HUDEP-2 (cell line): Measurements from ENCODE around the gene NEXN.

ENCODE experiments used
- DNase-seq, 76 experiments: peaks; one replicate each; lab custom pipeline; 2025; ENCODE audit not compliant: unreplicated experiment in 76 of 76; lab: John Stamatoyannopoulos, UW

Gene NEXN

DNA sequence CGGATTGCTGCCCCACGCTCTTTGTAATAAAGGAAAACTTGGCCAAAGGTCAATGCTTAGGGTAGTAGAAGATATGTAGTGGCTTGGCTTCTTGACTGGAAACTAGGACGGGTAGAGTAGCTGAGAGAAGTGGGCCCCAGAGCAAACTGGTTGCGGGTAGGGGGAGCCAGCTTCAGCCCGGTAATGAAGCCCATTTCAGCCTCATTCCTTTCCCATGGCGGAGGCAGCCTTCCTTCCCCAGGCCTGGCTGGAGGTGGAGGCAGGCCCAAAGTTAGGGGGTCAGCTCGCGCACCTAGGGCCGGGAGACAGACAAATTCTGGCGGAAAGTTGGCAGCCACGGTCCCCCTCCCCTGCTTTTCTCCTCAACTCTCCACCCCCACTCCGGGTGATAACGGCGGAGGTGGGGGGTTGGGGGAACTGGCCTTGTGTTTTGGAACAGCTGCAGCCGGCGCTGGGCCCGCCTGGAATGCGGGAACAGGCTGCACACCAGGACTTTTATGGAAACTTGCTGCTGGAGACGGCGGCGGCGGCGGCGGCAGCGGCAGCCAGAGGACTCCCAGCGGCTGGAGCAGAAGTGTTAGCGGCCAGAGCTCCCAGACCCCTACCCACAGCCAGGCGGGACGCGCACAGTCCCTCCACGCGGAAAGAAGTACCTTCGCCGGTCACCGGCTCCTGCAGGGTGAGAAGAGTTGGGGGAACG lies at the start of gene NEXN:
Gene NEXN (plus strand): TSS at position 544 of the 700 bp plus-strand sequence. CDS start 27,483 bp downstream, outside the sequence.
- DNase-seq = peak in 2 of 76 experiments; percentile 6 to 8

DNA sequence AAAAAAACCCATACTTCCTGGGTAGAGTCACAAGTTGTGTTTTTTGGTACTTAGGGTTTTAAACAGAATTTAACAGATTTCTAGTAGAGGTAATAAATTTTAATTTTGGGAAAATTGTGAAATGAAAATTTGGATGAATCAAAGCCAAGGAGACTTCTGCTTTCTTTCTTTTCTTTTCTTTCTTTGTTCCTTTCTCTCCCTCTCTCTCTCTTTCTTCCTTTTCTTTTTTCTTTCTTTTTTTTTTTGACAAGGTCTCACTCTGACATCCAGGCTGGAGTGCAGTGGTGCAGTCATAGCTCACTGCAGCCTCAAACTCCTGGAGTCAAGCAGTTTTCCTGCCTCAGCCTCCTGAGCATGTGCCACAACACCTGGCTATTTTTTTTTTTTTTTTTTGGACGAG lies 46.9 kb upstream of the NEXN start:
- DNase-seq = no peak

DNA sequence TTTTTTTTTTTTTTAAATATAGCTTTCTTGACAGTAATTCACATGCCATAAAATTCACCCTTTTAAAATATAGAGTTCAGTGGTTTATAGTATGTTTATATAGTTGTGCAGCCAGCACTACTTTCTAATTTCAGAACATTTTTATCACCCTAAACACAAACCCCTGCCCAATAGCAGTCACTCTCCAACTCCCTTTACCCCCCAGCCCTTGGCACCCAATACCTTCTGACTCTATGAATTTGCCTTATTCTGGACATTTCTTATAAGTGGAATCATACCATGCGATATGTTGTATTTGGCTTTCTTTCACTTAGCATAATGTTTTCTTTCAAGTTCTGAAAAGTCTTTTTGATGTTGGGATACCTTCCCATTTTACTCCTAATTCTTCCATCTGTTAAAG lies 42.5 kb upstream of the NEXN start:
- DNase-seq = no peak

DNA sequence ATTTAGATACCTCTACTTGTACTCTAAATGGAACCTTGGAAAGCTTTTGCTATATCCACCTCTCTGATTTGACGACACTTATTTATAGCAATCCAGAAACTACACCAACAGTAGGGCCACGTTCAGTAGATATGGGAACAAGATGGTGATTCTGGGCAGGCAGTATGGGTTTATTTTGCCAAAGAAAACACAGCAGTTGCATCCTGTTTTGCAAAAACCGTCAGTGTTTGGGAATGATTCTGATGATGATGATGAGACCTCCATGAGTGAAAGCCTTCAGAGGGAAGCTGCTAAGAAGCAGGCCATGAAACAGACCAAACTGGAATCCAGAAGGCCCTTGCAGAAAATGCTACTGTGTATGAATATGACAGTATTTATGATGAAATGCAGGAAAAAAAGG lies 41.5 kb upstream of the NEXN start:
- DNase-seq = no peak

DNA sequence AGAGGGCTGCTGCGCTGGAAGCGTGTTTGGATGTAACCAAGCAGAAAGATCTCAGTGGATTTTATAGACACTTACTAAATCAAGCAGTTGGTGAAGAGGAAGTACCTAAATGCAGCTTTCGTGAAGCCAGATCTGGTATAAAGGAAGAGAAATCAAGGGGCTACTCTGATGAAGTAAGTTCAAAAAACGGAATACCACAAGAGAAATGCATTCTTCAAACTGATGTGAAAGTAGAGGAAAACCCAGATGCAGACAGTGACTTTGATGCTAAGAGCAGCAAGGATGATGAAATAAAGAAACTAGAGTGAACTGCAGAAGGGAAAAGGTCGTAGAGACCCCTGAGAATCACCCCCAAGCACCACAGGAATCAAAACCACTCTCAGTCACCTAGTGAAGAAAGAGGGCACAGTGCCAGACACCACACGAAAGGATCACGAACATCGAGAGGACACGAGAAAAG lies 40.8 kb upstream of the NEXN start:
- no peak for DNase-seq

DNA sequence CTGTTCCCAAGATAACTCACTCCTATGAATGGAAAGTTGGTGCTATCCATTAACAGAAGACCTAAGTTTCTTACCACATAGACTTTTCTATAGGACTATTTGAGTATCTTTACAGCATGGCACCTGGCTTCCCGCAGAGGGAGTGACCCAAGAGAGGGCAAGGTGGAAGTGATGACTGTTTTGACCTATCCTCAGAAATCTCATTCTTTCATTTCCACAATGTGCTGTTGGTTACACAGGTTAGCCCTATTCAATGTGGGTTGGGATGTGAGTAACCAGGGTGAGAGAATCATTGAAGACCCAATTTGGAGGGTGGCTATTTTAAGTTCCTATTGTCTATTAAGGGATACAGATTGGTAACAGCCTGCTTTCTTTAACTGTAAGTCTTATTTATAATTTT lies 38.3 kb upstream of the NEXN start:
- no peak for DNase-seq

DNA sequence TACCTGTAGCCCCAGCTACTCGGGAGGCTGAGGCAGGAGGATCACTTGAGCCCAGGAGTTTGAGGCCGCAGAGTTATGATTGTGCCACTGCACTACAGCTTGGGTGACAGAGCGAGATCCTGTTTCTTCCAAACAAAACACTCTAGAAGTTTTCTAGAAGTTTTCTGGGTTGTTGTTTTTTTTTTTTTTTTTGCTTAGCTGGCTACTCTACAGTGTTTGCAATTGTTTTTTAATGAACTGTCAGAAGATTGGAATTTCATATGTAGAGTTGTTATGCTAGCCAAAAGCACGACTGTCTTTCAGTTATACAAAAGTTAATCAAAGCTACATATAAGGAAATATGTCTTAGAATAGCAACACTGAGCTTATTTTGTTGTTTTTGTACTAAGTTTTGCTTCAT lies 30.9 kb upstream of the NEXN start:
- DNase-seq = no peak

DNA sequence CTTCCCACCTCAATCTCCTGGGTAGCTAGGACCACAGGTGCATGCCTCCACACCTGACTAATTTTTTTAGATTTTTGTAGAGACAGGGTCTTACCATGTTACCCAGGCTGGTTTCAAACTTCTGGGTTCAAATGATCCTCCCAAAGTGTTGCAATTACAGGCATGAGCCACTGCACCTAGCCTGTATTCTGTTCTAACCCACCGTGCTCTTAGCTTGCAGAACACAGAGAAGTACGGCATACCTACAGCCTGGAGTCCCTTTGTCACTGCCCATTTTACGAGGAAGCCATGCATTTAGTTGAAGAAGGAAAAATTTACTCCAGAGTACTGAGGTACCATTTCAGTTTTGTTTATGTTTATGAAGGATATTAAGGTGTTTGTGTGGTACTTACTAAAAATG lies 29.7 kb upstream of the NEXN start:
- no peak for DNase-seq

DNA sequence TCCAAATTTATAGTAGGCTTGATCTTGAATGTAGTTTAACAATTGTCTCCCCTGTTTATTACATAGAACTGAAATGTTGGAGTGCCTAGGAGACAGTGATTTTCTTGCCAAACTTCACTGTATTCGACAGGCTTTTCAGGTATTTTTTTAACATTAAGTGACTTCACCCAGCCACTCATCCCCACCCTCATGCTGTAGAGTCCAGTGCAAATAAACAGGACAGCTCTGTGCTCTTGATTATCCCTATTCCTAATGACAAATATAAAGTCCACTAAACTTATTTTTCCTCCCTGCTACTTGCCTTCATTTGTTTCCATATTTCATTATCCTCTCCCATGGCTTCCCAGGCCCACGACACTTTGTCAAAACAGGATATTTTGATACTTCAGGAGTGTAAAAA lies 29.2 kb upstream of the NEXN start:
- DNase-seq = no peak

DNA sequence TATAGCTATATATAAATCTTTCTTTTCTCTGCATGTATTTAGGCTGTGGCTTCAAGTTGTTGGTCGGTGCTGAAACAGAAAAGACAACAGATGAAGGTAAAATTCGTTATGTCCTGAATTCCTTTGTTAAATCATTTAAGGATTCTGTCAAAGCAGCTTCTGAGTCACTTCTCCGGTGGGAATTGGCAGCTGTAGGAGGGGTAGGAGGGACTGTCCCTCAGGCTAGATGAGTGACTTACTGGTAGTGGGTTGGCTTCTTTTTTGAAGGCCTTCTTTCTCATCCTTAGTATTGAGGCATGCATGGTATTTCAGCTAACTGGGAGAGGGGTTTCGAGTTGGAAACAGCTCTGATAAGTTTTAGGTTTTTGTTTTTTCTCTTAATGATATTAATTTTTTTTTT lies 22.1 kb upstream of the NEXN start:
- no peak for DNase-seq

DNA sequence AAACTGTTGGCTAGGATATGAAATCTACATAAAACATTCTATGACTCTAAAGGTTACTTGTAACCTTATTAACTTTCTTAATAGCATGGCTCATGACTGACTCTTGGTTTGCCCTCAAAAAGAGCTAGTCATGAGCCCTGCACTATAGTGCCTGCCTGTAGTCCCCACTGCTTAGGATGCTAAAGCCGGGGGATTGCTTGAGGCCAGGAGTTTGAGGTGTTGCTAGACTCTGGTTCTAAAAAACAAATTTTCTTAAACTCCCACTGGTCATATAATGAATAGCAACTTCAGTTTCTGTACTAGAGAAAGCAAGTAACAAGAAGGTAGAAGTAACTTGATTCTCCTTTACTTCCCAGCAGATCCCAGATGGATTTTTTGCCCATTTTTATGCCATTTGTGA lies 15.8 kb upstream of the NEXN start:
- DNase-seq = no peak

DNA sequence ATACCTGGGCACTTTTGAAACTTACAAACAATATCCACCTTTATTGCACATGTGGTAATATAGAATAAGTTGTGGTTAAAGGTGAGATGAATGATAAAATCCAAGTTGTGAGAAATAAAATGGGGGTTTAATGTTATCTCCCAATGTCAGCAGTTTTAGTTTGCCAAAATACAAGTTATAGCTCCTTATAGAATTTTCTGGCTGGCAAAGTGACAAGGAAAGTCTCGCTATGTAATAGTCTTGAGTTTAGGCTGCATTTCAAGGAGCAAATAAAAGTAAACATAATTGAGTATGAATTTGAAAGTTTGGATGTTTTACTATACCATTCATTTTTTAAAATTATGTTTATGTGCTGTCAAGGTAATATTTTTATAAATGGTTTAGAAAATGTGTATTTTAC lies 15.0 kb upstream of the NEXN start:
- no peak for DNase-seq

DNA sequence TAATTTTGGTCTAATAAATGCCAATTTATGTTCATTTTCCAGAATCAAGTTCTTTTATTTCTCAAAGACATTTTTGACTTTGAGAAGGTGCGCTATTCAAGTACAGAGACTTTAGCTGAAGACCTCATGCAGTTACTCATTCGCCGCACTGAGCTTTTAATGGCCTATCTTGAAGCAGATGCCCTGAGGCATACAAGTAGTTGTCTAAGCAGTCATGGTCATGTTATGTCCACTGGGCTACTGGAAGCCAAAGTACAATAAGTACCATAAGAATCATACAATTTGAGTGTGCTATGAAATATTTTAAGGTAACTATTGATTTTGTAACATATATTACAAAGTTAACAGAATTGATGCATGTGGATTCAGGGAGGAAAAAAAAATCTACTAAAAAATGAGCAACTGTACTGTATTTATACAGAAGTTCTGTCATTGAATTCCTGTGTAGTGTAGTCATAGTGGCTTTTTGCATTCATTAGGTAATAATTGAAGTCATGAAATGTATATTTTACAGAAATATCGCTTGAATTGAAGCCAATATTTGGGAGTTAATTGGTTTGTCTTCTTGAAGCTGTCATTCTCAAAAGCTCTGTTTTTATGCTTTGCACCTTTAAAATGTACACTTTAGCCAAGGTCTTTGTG lies 13.5 kb upstream of the NEXN start:
- DNase-seq = no peak

DNA sequence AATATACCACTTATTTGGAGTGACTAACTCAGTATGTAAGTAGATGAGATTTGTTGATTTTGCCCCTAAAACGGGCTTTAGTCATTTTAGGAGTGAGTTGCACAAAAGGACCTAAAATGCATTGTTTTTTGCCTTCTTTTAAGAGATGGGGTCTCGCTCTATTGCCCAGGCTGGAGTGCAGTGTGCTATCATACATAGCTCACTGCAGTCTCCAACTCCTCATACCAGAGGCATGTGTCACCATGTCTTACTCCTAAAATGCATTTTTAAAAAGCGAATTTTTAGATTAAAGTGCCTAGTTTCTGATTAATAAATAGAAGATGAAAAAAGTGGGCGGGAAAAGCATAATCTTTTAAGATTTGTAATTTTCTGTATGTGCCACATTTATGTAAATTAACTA lies 11.5 kb upstream of the NEXN start:
- DNase-seq = no peak

DNA sequence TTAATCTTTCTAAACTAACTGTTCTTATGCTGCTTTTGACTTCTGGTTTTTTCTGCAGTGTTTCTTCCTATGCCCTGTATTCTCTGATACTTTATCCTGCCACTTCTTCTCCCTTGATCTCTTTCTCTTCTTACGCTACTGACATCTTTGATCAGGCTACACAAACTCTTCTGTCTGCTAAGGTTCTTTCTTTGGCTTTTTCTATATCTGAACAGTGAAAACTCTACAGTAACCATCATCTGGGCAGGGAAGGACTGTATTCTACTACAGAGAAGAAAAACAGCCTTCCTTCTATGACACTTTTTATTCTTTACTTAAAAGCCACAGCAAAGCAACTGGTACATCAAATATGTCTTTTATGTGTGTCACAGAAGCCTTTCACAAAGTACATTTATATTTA lies 7.4 kb upstream of the NEXN start:
- no peak for DNase-seq

DNA sequence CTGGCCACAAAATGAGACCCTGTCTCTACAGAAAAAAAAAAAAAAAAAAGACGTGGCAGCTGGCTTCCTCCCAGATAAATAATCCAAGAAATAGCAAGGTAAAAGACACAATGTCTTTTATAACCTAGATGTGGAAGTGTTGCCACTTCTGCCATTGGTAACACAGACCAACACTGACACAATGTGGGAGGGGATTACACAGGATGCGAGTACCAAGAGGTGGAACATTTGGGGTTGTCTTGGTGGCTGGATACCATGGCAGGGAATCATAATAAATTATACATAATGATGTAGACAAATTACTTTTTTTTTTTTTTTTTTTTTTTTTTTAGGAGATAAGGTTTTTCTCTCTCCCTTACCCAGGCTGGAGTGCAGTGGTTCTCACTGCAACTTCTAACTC lies 6.0 kb upstream of the NEXN start:
- DNase-seq = no peak

DNA sequence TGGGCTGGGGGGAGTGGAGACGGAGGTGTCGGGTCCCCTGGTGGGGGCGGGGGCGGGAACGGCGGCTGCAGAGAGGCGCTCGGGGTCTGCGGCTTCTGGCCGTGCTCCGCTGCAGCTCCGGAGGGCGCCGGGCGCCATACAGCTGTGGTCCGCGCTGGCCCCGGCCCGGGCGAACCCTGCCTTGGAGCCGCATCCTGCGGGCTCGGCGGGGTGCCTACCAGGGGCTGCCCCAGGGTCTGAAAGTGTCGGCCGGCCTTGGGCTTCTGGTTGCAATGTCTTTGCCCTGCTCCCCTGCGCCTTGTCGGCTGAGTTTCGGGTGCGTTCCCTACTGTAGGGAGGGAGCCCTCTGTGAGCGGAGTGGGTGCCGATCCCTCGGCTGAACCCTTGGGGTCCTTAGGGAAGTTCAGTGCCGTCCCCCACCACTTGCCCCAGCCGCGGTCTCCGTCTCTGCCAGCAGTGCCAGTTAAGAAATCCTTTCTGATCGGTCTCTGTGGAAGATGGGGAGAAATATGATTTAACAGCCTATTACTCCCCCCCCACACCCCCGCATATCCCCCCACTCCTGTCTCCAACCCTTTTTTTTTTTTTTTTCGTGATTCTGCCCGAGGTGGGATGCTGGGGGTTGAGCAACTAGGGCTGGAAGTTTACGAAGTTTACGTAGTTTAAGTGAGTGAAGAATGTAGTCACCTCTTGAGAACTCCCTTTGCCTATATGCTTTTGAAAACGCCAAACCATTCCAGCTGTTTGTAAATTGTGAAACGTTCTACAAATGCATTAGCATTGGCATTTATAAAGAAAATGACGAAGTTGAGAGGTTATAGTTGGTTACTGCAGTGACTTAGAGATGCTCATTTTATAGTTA lies 588 bp downstream of the NEXN start:
- DNase-seq = peak in 5 of 76 experiments; percentile 4 to 18 (median 7)

DNA sequence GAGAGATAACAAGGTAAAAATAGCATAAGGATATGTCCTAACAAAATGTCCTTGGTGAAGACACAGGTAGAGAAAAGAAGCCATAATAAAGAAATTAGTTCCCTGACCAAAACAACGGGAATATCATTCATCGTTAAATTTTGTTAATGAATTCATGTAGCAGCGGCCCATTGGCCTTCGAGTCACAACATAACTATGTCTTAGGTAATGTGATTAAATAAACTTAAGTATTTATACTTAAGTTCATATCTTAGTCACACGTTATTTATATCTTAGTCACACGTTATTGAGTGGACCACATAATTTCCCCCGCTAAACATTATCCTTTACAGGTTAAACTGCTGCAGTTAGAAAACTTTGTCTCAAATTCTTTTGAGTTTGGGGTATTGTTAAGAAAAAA lies 1.2 kb downstream of the NEXN start:
- DNase-seq = no peak

DNA sequence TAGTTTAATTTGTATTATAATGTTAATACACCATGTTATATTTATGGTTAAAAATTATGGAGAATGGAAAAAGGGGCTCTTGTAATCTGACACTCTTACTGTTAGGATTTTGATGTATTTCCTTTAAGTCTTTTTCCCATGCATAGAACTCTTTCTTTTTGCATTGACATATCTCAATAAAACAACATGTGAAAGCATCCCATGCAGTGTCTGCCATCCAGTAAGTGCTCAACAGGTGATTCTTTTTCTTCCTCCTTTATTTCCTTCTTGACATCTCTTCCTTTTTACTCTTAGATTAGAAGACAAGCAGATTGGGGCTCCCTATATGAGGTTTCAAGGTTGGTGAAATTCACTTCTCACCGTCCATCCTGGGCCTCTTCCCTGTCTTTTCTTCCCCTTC lies 2.8 kb downstream of the NEXN start:
- DNase-seq = no peak

DNA sequence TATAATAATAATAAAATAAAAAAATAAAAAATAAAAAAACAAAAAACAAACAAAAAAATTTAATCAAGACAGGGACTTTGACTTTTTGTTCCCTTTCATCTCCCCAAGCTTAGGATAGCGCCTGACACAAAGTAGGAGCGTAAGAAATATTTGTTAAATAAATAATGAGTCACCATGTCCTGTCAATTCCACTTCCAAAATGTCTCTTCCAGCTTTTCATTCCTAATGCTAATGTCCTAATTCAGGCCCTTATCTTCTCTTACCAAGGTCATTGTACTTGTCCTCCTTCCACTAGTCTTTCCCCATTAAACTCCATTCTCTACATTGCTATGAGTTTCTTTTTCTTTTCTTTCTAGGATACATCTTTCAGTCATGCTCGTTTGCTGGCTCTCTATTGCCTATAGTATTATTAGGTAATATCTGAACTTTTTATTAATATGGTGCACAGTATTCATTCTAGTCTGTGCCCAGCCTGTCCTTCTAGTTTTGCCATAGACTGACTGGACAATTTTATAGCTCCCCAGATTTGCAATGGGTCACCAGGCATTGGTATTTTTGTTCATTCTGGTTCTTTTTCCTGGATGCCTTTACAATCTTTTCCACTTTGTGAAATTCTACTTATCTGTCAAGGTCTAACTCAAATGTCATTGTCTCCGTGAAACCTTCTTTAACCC lies 11.4 kb downstream of the NEXN start:
- DNase-seq = no peak

DNA sequence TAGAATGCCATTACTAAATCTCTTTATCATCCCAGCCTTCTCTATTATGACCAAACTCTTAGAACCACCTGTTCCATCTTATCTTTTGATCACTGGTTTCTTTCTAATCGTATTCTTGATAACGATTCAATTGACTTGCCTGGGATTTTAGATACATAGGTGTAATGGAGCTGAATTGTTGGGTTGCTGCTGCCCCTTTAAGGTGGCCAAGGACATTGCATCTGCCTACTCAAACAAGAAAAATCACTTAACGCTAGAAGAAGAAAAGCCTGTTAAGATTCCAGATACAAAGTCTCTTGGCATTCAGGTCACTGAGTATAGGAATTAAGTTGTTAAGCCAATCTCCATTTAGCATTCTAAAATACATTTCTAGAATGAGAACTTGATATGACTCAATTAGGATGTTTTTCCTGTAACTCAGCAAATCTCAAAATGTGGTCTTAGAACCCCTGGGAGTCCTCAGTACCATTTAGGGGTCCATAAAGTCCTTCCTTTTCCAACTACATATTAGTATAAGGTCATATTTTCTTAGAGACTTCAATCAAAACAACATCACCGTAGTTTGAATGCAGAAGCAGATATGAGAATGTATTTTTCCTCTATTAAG lies 12.4 kb downstream of the NEXN start:
- peak in 20 of 76 experiments; percentile 0 to 39 (median 9) for DNase-seq
